ENCODE measurements around the gene ENO4. TPM values are rescaled to one million over a fixed set of nuclear protein-coding genes. Genes with fewer than 3 reads are reported as not detected.

Gene ENO4
- total and polyA plus RNA-seq, 3 experiments from 2014 or later = not detected

DNA sequence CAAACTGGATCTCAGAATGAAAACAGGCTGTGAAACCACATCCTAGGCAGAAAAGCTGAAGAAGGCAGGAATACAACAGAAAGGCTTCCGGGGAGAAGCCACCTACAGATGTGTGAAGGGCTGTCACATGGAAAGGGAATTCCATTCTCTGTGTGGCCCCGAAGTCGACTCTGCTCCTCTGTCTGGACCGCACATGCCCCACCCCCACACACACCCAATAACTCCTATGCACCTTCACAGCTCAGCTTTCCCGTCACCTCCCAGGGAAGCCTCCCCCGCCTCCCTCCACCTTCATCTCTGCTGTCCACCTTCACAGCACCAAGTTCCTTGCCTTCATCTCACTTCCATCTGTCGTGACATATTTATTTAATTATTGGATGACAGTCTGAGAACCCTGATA lies 23.4 kb upstream of the ENO4 start:
- CTCF ChIA-PET = no interaction called here
- no peak overlapping the region for H3K4me3 Mint-ChIP-seq
- no peaks in the 10 kb centered on the region for H3K4me1 Mint-ChIP-seq
- no peak for DNase-seq
- Histone ChIP-seq H3K36me3 (ENCODE audit: insufficient read depth, low read length) (no peaks in the 10 kb centered on the region), H3K9me3 (ENCODE audit: low read length) (no peaks in the 10 kb centered on the region), H3K27me3 (ENCODE audit: insufficient read depth, low read length, poor library complexity, severe bottlenecking) (no peaks in the 10 kb centered on the region), H3K4me3 (ENCODE audit: low read length) (no peak overlapping the region), H3K4me1 (ENCODE audit: insufficient read depth, low read length) (no peaks in the 10 kb centered on the region), H3K27ac (ENCODE audit: low read depth, low read length) (no peak overlapping the region)
- H3K27me3 Mint-ChIP-seq = peaks cover 0 to 7% of the 10 kb centered on the region in 2 donors
- peaks cover 0 to 7% (median 0%) of the 10 kb centered on the region in 5 donors for H3K9me3 Mint-ChIP-seq
- H3K36me3 Mint-ChIP-seq = no peaks in the 10 kb centered on the region
- POLR2A ChIA-PET = no interaction called here
- H3K27ac Mint-ChIP-seq = no peak overlapping the region

DNA sequence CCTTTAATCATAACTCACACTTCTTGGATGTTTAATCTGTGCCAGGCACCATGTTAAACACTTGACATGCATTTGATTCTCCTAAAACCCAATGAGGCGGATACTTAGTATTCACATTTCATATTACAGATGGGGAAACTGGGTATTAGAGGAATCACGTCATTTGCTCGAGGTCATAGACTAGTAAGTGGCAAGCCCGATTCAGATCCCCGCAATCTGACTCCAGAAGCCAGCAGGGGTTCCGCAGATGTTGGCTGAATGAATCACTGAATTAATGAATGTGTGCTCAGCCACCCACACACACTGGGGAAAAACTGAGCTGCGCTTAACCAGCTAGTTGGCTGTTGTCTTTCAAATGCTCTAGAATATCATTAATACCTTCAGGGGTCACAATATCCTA lies 22.5 kb upstream of the ENO4 start:
- no peaks in the 10 kb centered on the region for H3K4me1 ChIP-seq (ENCODE audit: insufficient read depth, low read length)
- ChIA-PET POLR2A (no interaction called here), CTCF (no interaction called here)
- H3K9me3 ChIP-seq (ENCODE audit: low read length) = no peaks in the 10 kb centered on the region
- H3K9me3 Mint-ChIP-seq = peaks cover 0 to 7% (median 0%) of the 10 kb centered on the region in 5 donors
- H3K27me3 Mint-ChIP-seq = no peaks in the 10 kb centered on the region
- H3K27ac ChIP-seq (ENCODE audit: low read depth, low read length) = no peak overlapping the region
- no peak for DNase-seq
- H3K4me1 Mint-ChIP-seq = no peaks in the 10 kb centered on the region
- H3K27me3 ChIP-seq (ENCODE audit: insufficient read depth, low read length, poor library complexity, severe bottlenecking) = no peaks in the 10 kb centered on the region
- H3K4me3 ChIP-seq (ENCODE audit: low read length) = no peak overlapping the region
- H3K36me3 ChIP-seq (ENCODE audit: insufficient read depth, low read length) = no peaks in the 10 kb centered on the region
- H3K27ac Mint-ChIP-seq = no peak overlapping the region
- H3K36me3 Mint-ChIP-seq = no peaks in the 10 kb centered on the region
- no peak overlapping the region for H3K4me3 Mint-ChIP-seq

DNA sequence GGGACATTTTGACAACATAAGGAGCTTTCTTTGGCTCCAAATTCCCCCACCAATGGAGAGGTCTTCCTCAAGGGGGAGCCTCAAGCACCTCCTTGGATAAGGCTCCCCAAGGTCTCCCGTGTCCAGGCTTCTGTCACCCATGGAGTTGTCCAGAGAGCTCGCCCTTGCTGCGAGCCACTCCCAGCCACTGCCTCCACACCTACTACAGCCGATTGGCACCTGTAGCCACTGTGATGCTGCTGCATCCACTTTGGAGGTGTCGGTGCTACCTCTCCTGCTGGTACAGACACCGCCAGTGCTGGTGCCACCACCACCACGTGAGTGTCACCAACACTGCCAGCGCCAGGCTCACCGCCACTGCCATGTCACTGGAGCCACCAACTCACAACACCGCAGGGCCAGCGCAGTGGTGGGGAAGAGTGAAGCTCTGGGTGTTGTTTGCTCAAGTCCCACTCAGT lies 22.1 kb upstream of the ENO4 start:
- H3K4me3 ChIP-seq (ENCODE audit: low read length) = no peak overlapping the region
- DNase-seq = no peak
- Mint-ChIP-seq H3K36me3 (no peaks in the 10 kb centered on the region), H3K27me3 (no peaks in the 10 kb centered on the region), H3K27ac (no peak overlapping the region), H3K9me3 (peaks cover 0 to 7% (median 0%) of the 10 kb centered on the region in 5 donors), H3K4me1 (no peaks in the 10 kb centered on the region), H3K4me3 (no peak overlapping the region)
- no peaks in the 10 kb centered on the region for H3K9me3 ChIP-seq (ENCODE audit: low read length)
- H3K27ac ChIP-seq (ENCODE audit: low read depth, low read length) = no peak overlapping the region
- no peaks in the 10 kb centered on the region for H3K27me3 ChIP-seq (ENCODE audit: insufficient read depth, low read length, poor library complexity, severe bottlenecking)
- CTCF ChIA-PET = no interaction called here
- no peaks in the 10 kb centered on the region for H3K36me3 ChIP-seq (ENCODE audit: insufficient read depth, low read length)
- POLR2A ChIA-PET = no interaction called here
- H3K4me1 ChIP-seq (ENCODE audit: insufficient read depth, low read length) = no peaks in the 10 kb centered on the region

DNA sequence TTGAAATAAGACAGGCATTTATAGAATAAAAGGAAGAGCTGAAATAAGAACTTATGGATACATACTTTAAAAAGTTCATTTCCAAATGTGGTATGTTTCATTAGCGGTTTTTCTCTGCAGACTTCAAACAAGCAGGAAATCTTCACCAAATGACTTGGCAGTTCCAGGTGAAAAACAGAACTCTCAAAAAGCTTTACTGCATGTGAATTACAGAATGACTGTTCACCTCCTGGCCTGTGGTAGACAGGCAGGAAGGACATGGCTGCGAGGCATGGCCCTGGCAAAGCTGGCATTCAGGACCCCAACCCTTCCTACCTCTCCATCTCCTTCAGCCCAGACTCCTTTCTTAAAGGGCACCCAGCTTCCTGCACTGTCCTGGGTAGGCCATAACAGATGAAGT lies 21.2 kb upstream of the ENO4 start:
- Mint-ChIP-seq H3K27me3 (no peaks in the 10 kb centered on the region), H3K36me3 (no peaks in the 10 kb centered on the region), H3K9me3 (peaks cover 0 to 7% (median 0%) of the 10 kb centered on the region in 5 donors), H3K27ac (no peak overlapping the region), H3K4me3 (no peak overlapping the region), H3K4me1 (no peaks in the 10 kb centered on the region)
- POLR2A ChIA-PET = no interaction called here
- Histone ChIP-seq H3K4me1 (ENCODE audit: insufficient read depth, low read length) (no peaks in the 10 kb centered on the region), H3K9me3 (ENCODE audit: low read length) (no peaks in the 10 kb centered on the region), H3K36me3 (ENCODE audit: insufficient read depth, low read length) (no peaks in the 10 kb centered on the region), H3K4me3 (ENCODE audit: low read length) (no peak overlapping the region), H3K27ac (ENCODE audit: low read depth, low read length) (no peak overlapping the region), H3K27me3 (ENCODE audit: insufficient read depth, low read length, poor library complexity, severe bottlenecking) (no peaks in the 10 kb centered on the region)
- DNase-seq = no peak
- CTCF ChIA-PET = no interaction called here

DNA sequence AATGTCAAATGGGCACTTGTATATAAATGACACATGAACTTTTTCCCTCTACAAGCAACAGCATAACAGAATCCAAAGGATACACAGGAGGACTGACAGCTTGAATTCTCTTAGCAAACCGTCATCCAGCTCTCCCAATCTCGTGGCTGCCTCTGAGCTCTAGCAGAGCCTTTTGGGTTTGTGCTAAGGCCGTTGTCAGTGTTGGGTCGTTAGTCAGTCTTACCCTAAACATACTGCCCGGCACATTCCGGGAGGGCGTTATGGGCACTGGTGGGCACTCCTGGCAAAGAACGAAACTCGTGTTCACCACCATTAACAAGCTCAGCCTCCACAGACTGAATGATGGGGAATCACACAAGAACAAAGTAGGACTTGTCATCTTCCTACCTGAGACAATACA lies 19.6 kb upstream of the ENO4 start:
- Mint-ChIP-seq H3K9me3 (peaks cover 0 to 2% (median 0%) of the 10 kb centered on the region in 5 donors), H3K27ac (no peak overlapping the region), H3K4me1 (no peaks in the 10 kb centered on the region), H3K4me3 (no peak overlapping the region), H3K36me3 (no peaks in the 10 kb centered on the region), H3K27me3 (peaks cover 0 to 2% of the 10 kb centered on the region in 2 donors)
- no peak for DNase-seq
- H3K9me3 ChIP-seq (ENCODE audit: low read length) = no peaks in the 10 kb centered on the region
- no peaks in the 10 kb centered on the region for H3K36me3 ChIP-seq (ENCODE audit: insufficient read depth, low read length)
- H3K27ac ChIP-seq (ENCODE audit: low read depth, low read length) = no peak overlapping the region
- no peaks in the 10 kb centered on the region for H3K27me3 ChIP-seq (ENCODE audit: insufficient read depth, low read length, poor library complexity, severe bottlenecking)
- H3K4me1 ChIP-seq (ENCODE audit: insufficient read depth, low read length) = no peaks in the 10 kb centered on the region
- H3K4me3 ChIP-seq (ENCODE audit: low read length) = no peak overlapping the region
- ChIA-PET CTCF (no interaction called here), POLR2A (no interaction called here)

DNA sequence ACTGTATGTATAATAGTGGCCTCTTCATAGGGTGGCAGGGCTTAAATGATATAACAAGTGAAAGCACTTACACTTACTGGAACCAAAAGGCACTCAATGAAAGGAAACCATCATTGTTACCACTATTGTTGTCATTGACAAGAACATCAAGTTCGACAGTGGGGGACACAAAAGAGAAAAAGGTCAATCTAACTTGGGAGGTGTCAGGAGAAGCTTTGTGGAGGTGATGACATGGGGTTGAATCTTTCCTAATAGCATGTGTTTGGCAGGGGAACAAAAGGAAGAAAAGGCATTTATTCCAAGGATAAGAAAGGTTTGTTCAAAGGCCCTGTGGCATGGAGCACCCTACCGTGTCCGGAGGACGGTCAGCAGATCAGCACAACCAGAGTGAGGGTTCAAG lies 18.2 kb upstream of the ENO4 start:
- Histone ChIP-seq H3K4me1 (ENCODE audit: insufficient read depth, low read length) (no peaks in the 10 kb centered on the region), H3K36me3 (ENCODE audit: insufficient read depth, low read length) (no peaks in the 10 kb centered on the region), H3K9me3 (ENCODE audit: low read length) (no peaks in the 10 kb centered on the region), H3K27ac (ENCODE audit: low read depth, low read length) (no peak overlapping the region), H3K27me3 (ENCODE audit: insufficient read depth, low read length, poor library complexity, severe bottlenecking) (no peaks in the 10 kb centered on the region), H3K4me3 (ENCODE audit: low read length) (no peak overlapping the region)
- Mint-ChIP-seq H3K27me3 (peaks cover 0 to 2% of the 10 kb centered on the region in 2 donors), H3K4me1 (no peaks in the 10 kb centered on the region), H3K9me3 (peaks cover 0 to 2% (median 0%) of the 10 kb centered on the region in 5 donors), H3K27ac (no peak overlapping the region), H3K4me3 (no peak overlapping the region), H3K36me3 (no peaks in the 10 kb centered on the region)
- POLR2A ChIA-PET = no interaction called here
- no peak for DNase-seq
- CTCF ChIA-PET = no interaction called here

DNA sequence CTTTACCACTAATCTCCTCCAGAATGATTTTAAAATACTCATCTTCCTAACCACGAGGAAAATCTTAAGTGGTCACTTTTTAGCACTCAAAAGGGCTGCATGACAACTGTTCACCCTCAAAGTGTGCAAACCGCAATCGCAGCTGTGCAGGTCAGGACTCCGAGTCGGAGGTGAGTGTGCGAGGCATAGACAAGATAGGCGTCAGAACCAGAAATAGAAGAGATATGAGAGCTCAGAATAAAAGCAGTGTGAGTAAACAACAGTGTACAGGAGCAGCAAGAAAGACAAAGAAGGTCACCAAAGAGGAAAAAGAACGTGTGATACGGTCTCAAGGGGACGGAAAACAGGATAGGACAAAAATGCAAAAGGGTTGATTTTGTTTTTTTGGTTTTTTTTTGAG lies 17.5 kb upstream of the ENO4 start:
- H3K27ac Mint-ChIP-seq = no peak overlapping the region
- no peak overlapping the region for H3K4me3 Mint-ChIP-seq
- peaks cover 0 to 2% of the 10 kb centered on the region in 2 donors for H3K27me3 Mint-ChIP-seq
- no peak for DNase-seq
- Histone ChIP-seq H3K27ac (ENCODE audit: low read depth, low read length) (no peak overlapping the region), H3K9me3 (ENCODE audit: low read length) (no peaks in the 10 kb centered on the region), H3K4me1 (ENCODE audit: insufficient read depth, low read length) (no peaks in the 10 kb centered on the region), H3K36me3 (ENCODE audit: insufficient read depth, low read length) (no peaks in the 10 kb centered on the region), H3K27me3 (ENCODE audit: insufficient read depth, low read length, poor library complexity, severe bottlenecking) (no peaks in the 10 kb centered on the region), H3K4me3 (ENCODE audit: low read length) (no peak overlapping the region)
- CTCF ChIA-PET = no interaction called here
- no peaks in the 10 kb centered on the region for H3K36me3 Mint-ChIP-seq
- H3K9me3 Mint-ChIP-seq = peaks cover 0 to 2% (median 0%) of the 10 kb centered on the region in 5 donors
- no peaks in the 10 kb centered on the region for H3K4me1 Mint-ChIP-seq
- POLR2A ChIA-PET = no interaction called here

DNA sequence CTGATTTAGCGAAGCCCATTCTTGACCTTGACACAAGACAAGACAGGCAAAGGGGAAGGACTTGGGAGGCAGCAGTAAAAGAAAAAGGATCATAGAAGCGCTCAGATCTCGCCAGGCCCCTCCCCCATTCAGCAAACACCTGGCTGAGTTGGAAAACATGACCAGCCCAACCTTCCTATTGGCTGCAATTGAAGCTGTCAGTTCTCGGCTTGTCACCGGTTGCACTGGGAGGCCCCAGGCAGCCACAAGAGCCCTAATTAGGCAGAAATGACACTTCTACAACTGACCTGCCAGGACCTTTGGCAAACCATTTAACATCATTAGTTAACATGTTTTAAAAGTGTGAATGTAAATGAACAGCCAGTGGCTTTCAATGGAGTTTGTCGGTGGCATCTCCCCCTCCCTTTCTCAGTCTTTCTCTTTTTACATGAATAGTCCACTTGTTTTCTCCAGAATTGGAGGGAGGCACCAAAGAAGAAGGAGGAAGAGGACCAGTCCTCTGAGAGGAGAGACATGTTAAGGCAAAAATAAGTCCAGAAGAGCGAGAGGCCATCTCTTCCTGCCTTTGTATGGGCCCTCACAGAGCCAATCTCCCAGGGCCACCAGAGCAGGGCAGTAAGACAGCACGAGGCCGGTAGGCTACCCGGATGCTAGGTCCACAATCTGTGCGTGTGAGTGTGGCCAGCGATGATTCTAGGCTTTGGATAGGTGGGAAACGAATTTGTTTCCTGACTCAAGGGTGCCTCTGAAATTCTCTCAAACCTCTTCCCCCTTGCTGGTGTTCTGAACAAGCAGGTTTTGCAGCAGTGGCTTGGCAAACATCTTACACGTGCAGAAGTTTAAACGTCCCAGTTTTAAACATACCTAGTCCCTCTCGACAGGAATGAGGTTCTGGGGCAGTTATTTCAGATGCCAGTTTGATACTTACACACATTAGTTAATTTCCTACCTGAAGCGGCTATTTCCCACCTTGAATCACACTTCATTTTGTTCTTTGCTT lies 15.0 kb upstream of the ENO4 start:
- H3K27me3 Mint-ChIP-seq = peaks cover 0 to 3% of the 10 kb centered on the region in 2 donors
- POLR2A ChIA-PET = no interaction called here
- no peak for DNase-seq
- H3K9me3 Mint-ChIP-seq = peaks cover 0 to 2% (median 0%) of the 10 kb centered on the region in 5 donors
- no peaks in the 10 kb centered on the region for H3K36me3 ChIP-seq (ENCODE audit: insufficient read depth, low read length)
- no peak overlapping the region for H3K4me3 Mint-ChIP-seq
- no peak overlapping the region for H3K27ac ChIP-seq (ENCODE audit: low read depth, low read length)
- H3K4me1 ChIP-seq (ENCODE audit: insufficient read depth, low read length) = no peaks in the 10 kb centered on the region
- no peaks in the 10 kb centered on the region for H3K9me3 ChIP-seq (ENCODE audit: low read length)
- no peak overlapping the region for H3K4me3 ChIP-seq (ENCODE audit: low read length)
- no peaks in the 10 kb centered on the region for H3K4me1 Mint-ChIP-seq
- H3K36me3 Mint-ChIP-seq = no peaks in the 10 kb centered on the region
- CTCF ChIA-PET = no interaction called here
- no peak overlapping the region for H3K27ac Mint-ChIP-seq
- no peaks in the 10 kb centered on the region for H3K27me3 ChIP-seq (ENCODE audit: insufficient read depth, low read length, poor library complexity, severe bottlenecking)
